ENCODE data around the gene C2orf69. TPM values are rescaled to one million over a fixed set of nuclear protein-coding genes. Genes with fewer than 3 reads are reported as not detected.

Gene C2orf69
- total RNA-seq, result 10 to 100 TPM; 13.5 to 16.5 TPM
- long read RNA-seq, donor 1, transcript C2orf69-201 (2 exons, 3,728 nt), result major isoform, 11 of 14 reads
- long read RNA-seq, donor 1, partial matches to known transcripts, result 2 of 14 reads
- long read RNA-seq, donor 1, other reads (novel, unspliced or antisense), result 1 of 14 reads
- long read RNA-seq, donor 2, transcript C2orf69-201 (2 exons, 3,728 nt), result major isoform, 26 of 27 reads
- long read RNA-seq, donor 2, partial matches to known transcripts, result 0 of 27 reads
- long read RNA-seq, donor 2, other reads (novel, unspliced or antisense), result 1 of 27 reads

- intact Hi-C loops (cut with DNase I), result no loop called here
- peak; percentile 99 for DNase-seq (ENCODE audit: low spot score)
These were observed at the start of gene C2orf69 for GRCh38 chr2:199911052-199911876. C2orf69 (plus strand) TSS chr2:199911293; CDS start chr2:199911439, 146 bp downstream.

- intact Hi-C loops (cut with DNase I), result no loop called here
- DNase-seq (ENCODE audit: low spot score), result no peak
These were observed 48.3 kb upstream of the C2orf69 start for GRCh38 chr2:199862788-199863187.

- intact Hi-C loops (cut with DNase I), result no loop called here
- DNase-seq (ENCODE audit: low spot score), result no peak
These were observed 45.2 kb upstream of the C2orf69 start for GRCh38 chr2:199865905-199866304.

- intact Hi-C loops (cut with DNase I), result no loop called here
- no peak for DNase-seq (ENCODE audit: low spot score)
These were observed 42.5 kb upstream of the C2orf69 start for GRCh38 chr2:199868431-199869226.

- DNase-seq (ENCODE audit: low spot score), result no peak
These were observed 41.9 kb upstream of the C2orf69 start for GRCh38 chr2:199869227-199869541.

GRCh38 chr2:199869653-199870052 lies 41.4 kb upstream of the C2orf69 start:
- intact Hi-C loops (cut with DNase I), result no loop called here

More at GRCh38 chr2:199869227-199869541, 41.9 kb upstream of the C2orf69 start:
- intact Hi-C loops (cut with DNase I), result no loop called here

GRCh38 chr2:199870581-199870980 lies 40.5 kb upstream of the C2orf69 start:
- intact Hi-C loops (cut with DNase I), result no loop called here

More at GRCh38 chr2:199869653-199870052, 41.4 kb upstream of the C2orf69 start:
- no peak for DNase-seq (ENCODE audit: low spot score)

GRCh38 chr2:199874209-199874608 lies 36.9 kb upstream of the C2orf69 start:
- intact Hi-C loops (cut with DNase I), result no loop called here
- DNase-seq (ENCODE audit: low spot score), result no peak

More at GRCh38 chr2:199870581-199870980, 40.5 kb upstream of the C2orf69 start:
- no peak for DNase-seq (ENCODE audit: low spot score)

- no peak for DNase-seq (ENCODE audit: low spot score)
- intact Hi-C loops (cut with DNase I), result no loop called here
These were observed 35.7 kb upstream of the C2orf69 start for GRCh38 chr2:199875400-199875799.

- DNase-seq (ENCODE audit: low spot score), result no peak
- intact Hi-C loops (cut with DNase I), result no loop called here
These were observed 28.4 kb upstream of the C2orf69 start for GRCh38 chr2:199882667-199883066.

GRCh38 chr2:199883474-199884212 lies 27.4 kb upstream of the C2orf69 start:
- no peak for DNase-seq (ENCODE audit: low spot score)
- intact Hi-C loops (cut with DNase I), result no loop called here

- intact Hi-C loops (cut with DNase I), result no loop called here
These were observed 15.7 kb upstream of the C2orf69 start for GRCh38 chr2:199895406-199895805.

GRCh38 chr2:199896617-199897016 lies 14.5 kb upstream of the C2orf69 start:
- intact Hi-C loops (cut with DNase I), result no loop called here
- DNase-seq (ENCODE audit: low spot score), result no peak

More at GRCh38 chr2:199895406-199895805, 15.7 kb upstream of the C2orf69 start:
- DNase-seq (ENCODE audit: low spot score), result no peak

- no peak for DNase-seq (ENCODE audit: low spot score)
- intact Hi-C loops (cut with DNase I), result no loop called here
These were observed 9.2 kb upstream of the C2orf69 start for GRCh38 chr2:199901942-199902341.

- no peak for DNase-seq (ENCODE audit: low spot score)
- intact Hi-C loops (cut with DNase I), result no loop called here
These were observed 8.5 kb upstream of the C2orf69 start for GRCh38 chr2:199902486-199903110.

- no peak for DNase-seq (ENCODE audit: low spot score)
- intact Hi-C loops (cut with DNase I), result no loop called here
These were observed 8.0 kb upstream of the C2orf69 start for GRCh38 chr2:199903111-199903510.

GRCh38 chr2:199907008-199907714 lies 3.9 kb upstream of the C2orf69 start:
- intact Hi-C loops (cut with DNase I), result no loop called here
- DNase-seq (ENCODE audit: low spot score), result no peak
